HepG2 (cell line): Measurements from ENCODE around the gene PDE3B. TPM values are rescaled to one million over a fixed set of nuclear protein-coding genes. Genes with fewer than 3 reads are reported as not detected.

ENCODE experiments used
- AHDC1 ChIP-seq: sonication (generic); formaldehyde crosslinking; IDR thresholded peaks from 2 replicates; pipeline ENCODE4 v1.5.1; 2020; ENCODE audit warnings: mild to moderate bottlenecking, missing genetic modification reagents, borderline replicate concordance
- ARID3A ChIP-seq: IDR thresholded peaks from 2 replicates; pipeline ENCODE4 v1.6.1; 2012; ENCODE audit warnings: low read depth, low read length, improper control_type of control experiment
- BCLAF1 ChIP-seq: fragments of 450-650 bp; IDR thresholded peaks from 2 replicates; pipeline ENCODE4 v1.6.1; 2017; ENCODE audit warnings: mild to moderate bottlenecking
- EP300 ChIP-seq, 3 experiments: sonication (generic) in 1 of 3; formaldehyde crosslinking in 1 of 3; IDR thresholded peaks; 2 replicates each; pipeline versions ENCODE4 v1.5.1 to v1.6.1; 2011 to 2020; ENCODE audit warnings: low read depth in 2 of 3, low read length in 2 of 3, borderline replicate concordance in 1 of 3, improper control_type of control experiment in 1 of 3, mild to moderate bottlenecking in 1 of 3, missing genetic modification reagents in 1 of 3, moderate library complexity in 1 of 3
- FOXO1 ChIP-seq: sonication (generic); formaldehyde crosslinking; IDR thresholded peaks from 2 replicates; pipeline ENCODE4 v1.4.0; 2020; ENCODE audit warnings: missing genetic modification reagents
- ISL2 ChIP-seq: sonication (generic); formaldehyde crosslinking; IDR thresholded peaks from 2 replicates; pipeline ENCODE4 v1.5.0; 2020; ENCODE audit warnings: missing genetic modification reagents
- PHB2 ChIP-seq: fragments of 450-650 bp; IDR thresholded peaks from 2 replicates; pipeline ENCODE4 v1.6.1; 2018; ENCODE audit not compliant: partially characterized antibody
- SIX1 ChIP-seq: sonication (generic); formaldehyde crosslinking; IDR thresholded peaks from 2 replicates; pipeline ENCODE4 v1.4.0; 2020; ENCODE audit warnings: missing genetic modification reagents, borderline replicate concordance
- SOX5 ChIP-seq: IDR thresholded peaks from 2 replicates; pipeline ENCODE4 v1.6.1; 2016; ENCODE audit warnings: borderline replicate concordance
- polyA plus RNA-seq, 8 experiments: library from polyadenylated mRNA; depleted of rRNA in 3 of 8; stranded (reverse) in 7 of 8; unstranded in 1 of 8; fragments of >200 nt; fragmentation: Illumina TruSeq in 4 of 8; extraction: Trizol in 4 of 8; gene quantifications; 2 replicates each; pipeline versions ENCODE4 v1.2.1 to v1.2.3, GENCODE V29; 2011 to 2016; ENCODE audit warnings: low read depth in 4 of 8, missing spikeins in 1 of 8, mixed read lengths in 1 of 8; ENCODE audit not compliant: insufficient read depth in 1 of 8
- total RNA-seq, 5 experiments: library from RNA; depleted of rRNA; stranded (reverse); fragments of >200 nt; fragmentation: Illumina TruSeq; extraction: Trizol; gene quantifications; 2 replicates each; pipeline ENCODE4 v1.2.3, GENCODE V29; 2016; ENCODE audit warnings: low read depth in 1 of 5

Gene PDE3B
- total and polyA plus RNA-seq, 2 of the 13 experiments (the other 11 are each of a cell fraction or from before 2014, with no cell fraction given) = 14.1 to 26.5 TPM

GRCh38 chr11:14669958-14670357 lies 26.4 kb downstream of the PDE3B start (continued):
- TF ChIP-seq ARID3A = peak; percentile 49; the same call in 1 of the 2 replicates
- TF ChIP-seq PHB2 = no peak
- TF ChIP-seq AHDC1 (CRISPR knock-in tag) = peak; percentile 23; the same call in 1 of the 2 replicates
- TF ChIP-seq SOX5 = 0 out of 2 replicates have a peak, but pooled peaks have one; percentile 12
- no peak for TF ChIP-seq BCLAF1
- TF ChIP-seq EP300 (IDR thresholded peaks at IDR 0.05; ENCODE audit: low read depth in 2 of 2, low read length in 2 of 2) = 0 out of 4 replicates have a peak, but pooled peaks of 1 of the 2 experiments have one; percentile 23
- no peak for TF ChIP-seq EP300 (CRISPR knock-in tag; IDR thresholded peaks at IDR 0.05; ENCODE audit: borderline replicate concordance)
- peak; percentile 15; the same call in 1 of the 2 replicates for TF ChIP-seq SIX1 (CRISPR knock-in tag)
- TF ChIP-seq ISL2 = 0 out of 2 replicates have a peak, but pooled peaks have one; percentile 18
- no peak for TF ChIP-seq FOXO1 (CRISPR knock-in tag)
- TF ChIP-seq, all 625 proteins: peak for 24
